Right lobe of liver (tissue), 6 donors: ENCODE measurements around the gene CCDC148. TPM values are rescaled to one million over a fixed set of nuclear protein-coding genes. Genes with fewer than 3 reads are reported as not detected.

ENCODE experiments used
- ATAC-seq, 4 donors: fragments of 200-7000 bp; cut with Tn5 transposase; one replicate each; pipeline ENCODE4 v1.9.1; 2020; ENCODE audit warnings: mild to moderate bottlenecking in 4 of 4, moderate library complexity in 4 of 4
- DNase-seq, 3 donors: peaks; one replicate each; pipeline ENCODE4 v3.0.0-alpha.2; 2020
- H3K27ac ChIP-seq, 3 donors: fragments of 200-600 bp; one replicate each; pipeline ENCODE4 v1.8.0; 2022
- H3K27me3 ChIP-seq, 2 donors: fragments of 200-600 bp; one replicate each; pipeline ENCODE4 v1.8.0; 2022
- H3K36me3 ChIP-seq, 4 donors: fragments of 200-600 bp; sonication (generic) in 1 of 4; one replicate each; pipeline versions ENCODE4 v1.5.1 to v1.8.0; 2017 to 2022; ENCODE audit warnings: control low read depth in 1 of 4
- H3K4me1 ChIP-seq, 4 donors: fragments of 200-600 bp; sonication (generic) in 1 of 4; one replicate each; pipeline versions ENCODE4 v1.5.1 to v1.8.0; 2017 to 2022; ENCODE audit warnings: control low read depth in 1 of 4
- H3K4me3 ChIP-seq, 3 donors: fragments of 200-600 bp; one replicate each; pipeline ENCODE4 v1.8.0; 2022
- H3K9me3 ChIP-seq, 4 donors: fragments of 200-600 bp; sonication (generic) in 1 of 4; one replicate each; pipeline versions ENCODE4 v1.5.1 to v1.8.0; 2017 to 2022; ENCODE audit warnings: control low read depth in 1 of 4
- POLR2A ChIP-seq: fragments of 450-650 bp; IDR thresholded peaks from one replicate; pipeline ENCODE4 v1.6.1; 2017; ENCODE audit warnings: antibody characterized with exemption, mild to moderate bottlenecking
- WGBS: methylation state at CpG from one replicate; pipeline ENCODE4 v1.1.6; 2018; ENCODE audit warnings: low coverage, low lambda C conversion rate; ENCODE audit not compliant: insufficient coverage; ENCODE audit errors: missing lambda C conversion rate; 5-methylcytosine and 5-hydroxymethylcytosine counted together
- intact Hi-C, 2 donors: fragments of 100-400 bp; cut with DNase I; formaldehyde crosslinking; loops; one replicate each; pipeline versions ENCODE4 v1.11.2 to v1.14.1; 2022
- total RNA-seq, 6 experiments: library from RNA; depleted of rRNA in 2 of 6; stranded (reverse); fragments of >200 nt in 2 of 6; fragmentation: NEBNext Ultra II Directional in 3 of 6; extraction: Animal tissue kit (Norgen Biotek cat#: 25700) in 3 of 6; gene quantifications; one replicate each; pipeline versions ENCODE4 v1.1.0 to v1.2.4, GENCODE V29; 2016 to 2023
- TF ChIP-seq, protein P1 (sequence below), 4 donors: fragments of 200-600 bp in 3 of 4; fragments of 450-650 bp in 1 of 4; IDR thresholded peaks; one replicate each; pipeline versions ENCODE4 v1.5.1 to v1.8.0; 2016 to 2022; ENCODE audit warnings: antibody characterized with exemption in 4 of 4, mild to moderate bottlenecking in 2 of 4
- donor health status: DM: no; HTN: yes; CAD: no.
- donor health status: DM: no; HTN: no; CAD: no.
- donor health status: DM: no; HTN: no; CAD: no.
- donor health status: DM: no; HTN: yes; CAD: no.
- donor health status: DM: no; HTN: yes; CAD: no.

Gene CCDC148
- total RNA-seq, 6 experiments from 2014 or later = 0.12 to 0.53 (median 0.20) TPM; not detected in 1

DNA sequence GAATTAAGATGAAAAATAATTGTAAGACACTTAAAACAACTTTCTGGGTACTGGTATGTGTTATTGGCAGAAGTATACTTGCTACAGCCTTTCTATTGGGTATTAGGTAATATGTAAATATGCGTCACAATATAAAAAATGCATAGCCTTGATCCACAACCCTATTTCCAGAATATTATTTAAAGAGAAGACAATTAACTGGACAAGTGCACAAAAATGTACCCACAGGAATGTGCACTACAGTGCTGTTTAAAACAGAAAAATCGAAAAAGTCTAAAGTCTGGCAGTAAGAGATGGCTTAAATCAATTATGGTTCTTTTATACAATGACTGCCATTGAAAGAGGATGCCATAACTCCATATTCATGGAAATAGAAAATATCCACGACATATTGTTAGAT is 205.2 kb downstream of the CCDC148 start:
- DNase-seq (no peak), ATAC-seq (no peak)
- Histone ChIP-seq H3K4me1 (no peaks in the 10 kb centered on the region), H3K9me3 (no peaks in the 10 kb centered on the region), H3K4me3 (no peak overlapping the region), H3K36me3 (no peaks in the 10 kb centered on the region), H3K27ac (no peak overlapping the region), H3K27me3 (no peaks in the 10 kb centered on the region)
- TF ChIP-seq, protein P1, sequence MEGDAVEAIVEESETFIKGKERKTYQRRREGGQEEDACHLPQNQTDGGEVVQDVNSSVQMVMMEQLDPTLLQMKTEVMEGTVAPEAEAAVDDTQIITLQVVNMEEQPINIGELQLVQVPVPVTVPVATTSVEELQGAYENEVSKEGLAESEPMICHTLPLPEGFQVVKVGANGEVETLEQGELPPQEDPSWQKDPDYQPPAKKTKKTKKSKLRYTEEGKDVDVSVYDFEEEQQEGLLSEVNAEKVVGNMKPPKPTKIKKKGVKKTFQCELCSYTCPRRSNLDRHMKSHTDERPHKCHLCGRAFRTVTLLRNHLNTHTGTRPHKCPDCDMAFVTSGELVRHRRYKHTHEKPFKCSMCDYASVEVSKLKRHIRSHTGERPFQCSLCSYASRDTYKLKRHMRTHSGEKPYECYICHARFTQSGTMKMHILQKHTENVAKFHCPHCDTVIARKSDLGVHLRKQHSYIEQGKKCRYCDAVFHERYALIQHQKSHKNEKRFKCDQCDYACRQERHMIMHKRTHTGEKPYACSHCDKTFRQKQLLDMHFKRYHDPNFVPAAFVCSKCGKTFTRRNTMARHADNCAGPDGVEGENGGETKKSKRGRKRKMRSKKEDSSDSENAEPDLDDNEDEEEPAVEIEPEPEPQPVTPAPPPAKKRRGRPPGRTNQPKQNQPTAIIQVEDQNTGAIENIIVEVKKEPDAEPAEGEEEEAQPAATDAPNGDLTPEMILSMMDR (IDR thresholded peaks at IDR 0.05) = no peak
- TF ChIP-seq POLR2A = no peak
- intact Hi-C loops = no loop called here
- WGBS = 66% methylated on average over 3 of the region's 3 CpGs

DNA sequence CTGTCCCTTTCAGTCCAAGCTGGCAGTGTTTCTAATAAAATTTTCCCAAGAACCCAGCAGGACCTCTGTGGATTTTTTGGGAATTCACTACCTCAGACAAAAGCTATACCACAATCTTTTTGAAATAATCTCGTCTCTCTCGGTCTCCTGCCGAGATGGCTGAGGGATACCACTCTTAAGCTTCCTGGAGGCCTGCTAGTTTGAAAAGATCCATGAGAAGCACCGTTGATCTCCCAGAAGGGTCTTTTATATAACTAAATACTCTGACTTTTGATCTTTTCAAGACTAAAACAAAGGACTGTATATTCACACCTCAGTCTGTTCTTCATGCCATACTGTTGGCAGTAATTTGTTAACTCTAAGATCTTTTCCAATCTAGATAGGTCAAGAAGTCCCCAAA is 213.2 kb downstream of the CCDC148 start:
- no peak for TF ChIP-seq POLR2A
- TF ChIP-seq, protein P1 (IDR thresholded peaks at IDR 0.05) = no peak
- intact Hi-C loops = no loop called here
- no peak for ATAC-seq

DNA sequence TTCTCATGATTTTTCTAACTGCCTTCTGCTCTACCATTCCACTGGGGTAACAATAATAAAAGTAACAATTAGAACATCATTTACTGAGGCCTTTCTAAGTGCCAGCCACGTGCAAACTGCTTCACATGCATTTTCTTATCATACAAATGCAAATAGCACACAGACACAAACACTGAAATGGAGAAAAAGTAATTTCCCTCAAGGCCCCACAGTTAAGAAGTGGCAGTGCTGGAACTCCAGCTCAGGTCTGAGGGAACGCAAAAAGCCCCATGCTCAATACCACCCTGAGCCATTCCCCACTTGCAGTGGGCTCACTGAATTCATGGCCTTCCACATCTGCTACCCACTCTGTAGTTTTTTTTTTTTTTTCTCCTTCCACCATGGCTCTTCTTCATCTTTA is 214.3 kb downstream of the CCDC148 start:
- intact Hi-C loops = no loop called here
- ATAC-seq = no peak
- no peak for TF ChIP-seq POLR2A
- TF ChIP-seq, protein P1 (IDR thresholded peaks at IDR 0.05) = no peak

More for the DNA sequence above, 213.2 kb downstream of the CCDC148 start:
- Histone ChIP-seq H3K4me1 (no peaks in the 10 kb centered on the region), H3K27ac (no peak overlapping the region), H3K4me3 (no peak overlapping the region), H3K27me3 (no peaks in the 10 kb centered on the region), H3K9me3 (no peaks in the 10 kb centered on the region), H3K36me3 (no peaks in the 10 kb centered on the region)
- WGBS = 84% methylated on average over 4 of the region's 4 CpGs
- DNase-seq = no peak

DNA sequence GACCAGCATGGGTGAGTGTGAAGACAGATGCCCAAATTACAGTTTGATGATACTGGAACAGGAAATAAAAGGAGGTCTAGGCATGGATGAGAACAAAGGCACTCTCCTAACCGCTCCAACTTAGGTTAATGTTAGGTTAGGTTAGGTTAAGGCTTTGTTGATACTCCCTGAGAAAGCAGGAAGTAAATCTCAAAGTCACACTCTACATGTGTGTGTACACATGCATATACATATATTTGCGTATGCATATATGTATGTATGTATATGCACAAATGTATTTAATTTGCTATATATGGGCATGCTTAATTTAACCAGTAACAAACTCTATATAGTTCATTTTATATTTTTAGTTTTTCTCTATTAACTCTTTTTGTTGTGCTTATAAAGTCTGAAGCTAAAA is 215.6 kb downstream of the CCDC148 start:
- Histone ChIP-seq H3K27ac (no peak overlapping the region), H3K27me3 (no peaks in the 10 kb centered on the region), H3K4me3 (no peak overlapping the region), H3K36me3 (no peaks in the 10 kb centered on the region), H3K4me1 (no peaks in the 10 kb centered on the region), H3K9me3 (no peaks in the 10 kb centered on the region)
- TF ChIP-seq, protein P1 (IDR thresholded peaks at IDR 0.05) = no peak
- TF ChIP-seq POLR2A = no peak
- 42% methylated on average over 2 of the region's 2 CpGs for WGBS
- intact Hi-C loops = no loop called here
- ATAC-seq = no peak
- no peak for DNase-seq

More for the DNA sequence above, 214.3 kb downstream of the CCDC148 start:
- H3K4me1 ChIP-seq = no peaks in the 10 kb centered on the region
- H3K27ac ChIP-seq = no peak overlapping the region
- 54% methylated on average over 2 of the region's 2 CpGs for WGBS
- DNase-seq = no peak
- H3K36me3 ChIP-seq = no peaks in the 10 kb centered on the region
- no peak overlapping the region for H3K4me3 ChIP-seq
- H3K27me3 ChIP-seq = no peaks in the 10 kb centered on the region
- no peaks in the 10 kb centered on the region for H3K9me3 ChIP-seq

DNA sequence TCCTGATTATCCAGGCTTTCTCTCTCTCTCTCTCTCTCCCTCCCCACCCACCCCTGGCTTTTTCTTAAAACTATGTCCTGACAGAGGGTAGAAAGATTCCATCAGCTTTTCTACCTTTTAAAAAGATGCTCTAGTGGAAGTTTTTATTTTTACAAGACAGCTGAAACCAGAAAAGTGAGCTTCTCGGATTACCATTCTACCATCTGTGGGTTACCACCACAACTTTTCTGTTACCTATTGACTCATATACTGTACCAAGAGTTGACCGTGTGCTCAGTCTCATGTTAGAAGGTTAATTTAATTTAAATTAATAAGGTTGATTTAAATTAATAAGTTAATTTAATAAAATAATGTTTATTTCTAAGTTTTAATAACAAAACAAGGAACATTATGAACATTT is 217.3 kb downstream of the CCDC148 start:
- DNase-seq (no peak), ATAC-seq (no peak)
- intact Hi-C loops = no loop called here
- no peak overlapping the region for H3K4me3 ChIP-seq
- no peaks in the 10 kb centered on the region for H3K27me3 ChIP-seq
- WGBS = 74% methylated on average over 2 of the region's 2 CpGs
- no peaks in the 10 kb centered on the region for H3K4me1 ChIP-seq
- H3K9me3 ChIP-seq = no peaks in the 10 kb centered on the region
- no peaks in the 10 kb centered on the region for H3K36me3 ChIP-seq
- TF ChIP-seq POLR2A = no peak
- H3K27ac ChIP-seq = no peak overlapping the region
